SK-N-SH (cell line): ENCODE data around the gene PA2G4. TPM values are rescaled to one million over a fixed set of nuclear protein-coding genes. Genes with fewer than 3 reads are reported as not detected.

Experiments
- CTCF ChIA-PET: fragments of 300-600, 350-600 bp; formaldehyde crosslinking; extraction: SDS; loops from one replicate; lab custom pipeline; 2021; lab: Yijun Ruan, JAX
- POLR2A ChIA-PET: fragments of 350-600 bp; sonication (Branson Sonifier 250); formaldehyde crosslinking; extraction: SDS; loops from one replicate; lab custom pipeline; 2020; ENCODE audit warnings: antibody characterized with exemption, inconsistent platforms; lab: Yijun Ruan, JAX
- DNase-seq: peaks from one replicate; pipeline ENCODE4 v3.0.0; 2012
- H2AFZ ChIP-seq: fragments of 200-600 bp; sonication (generic); 2 replicates; pipeline ENCODE4 v1.8.1; 2016; ENCODE audit warnings: antibody characterized with exemption, mild to moderate bottlenecking, low read depth
- H3F3A ChIP-seq: fragments of 200-600 bp; sonication (generic); replicated peaks from 2 replicates; pipeline ENCODE3; 2016; ENCODE audit warnings: antibody characterized with exemption, mild to moderate bottlenecking; ENCODE audit not compliant: insufficient read depth
- H3K27ac ChIP-seq, 2 experiments: fragments of 200-500 bp in 1 of 2; fragments of 200-600 bp in 1 of 2; sonication (Bioruptor generic) in 1 of 2; sonication (generic), shearing (Covaris generic) in 1 of 2; 2 replicates each; pipeline versions ENCODE4 v1.5.1 to v1.6.1; 2014 to 2016; ENCODE audit warnings: low read depth in 2 of 2, inconsistent platforms in 1 of 2, low read length in 1 of 2, mild to moderate bottlenecking in 1 of 2, mixed read lengths in 1 of 2
- H3K27me3 ChIP-seq: fragments of 200-600 bp; sonication (generic), shearing (Covaris generic); 2 replicates; pipeline ENCODE4 v1.6.1; 2016; ENCODE audit warnings: mixed run types; ENCODE audit not compliant: insufficient read depth
- H3K36me3 ChIP-seq, 2 experiments: fragments of 200-500 bp in 1 of 2; fragments of 200-600 bp in 1 of 2; sonication (Bioruptor generic) in 1 of 2; sonication (generic) in 1 of 2; replicated peaks in 1 of 2; 2 replicates each; pipeline versions ENCODE3 to v1.5.1; 2014 to 2016; ENCODE audit warnings: low read length in 1 of 2, mild to moderate bottlenecking in 1 of 2; ENCODE audit not compliant: insufficient read depth in 2 of 2, control insufficient read depth in 1 of 2
- H3K4me1 ChIP-seq, 2 experiments: fragments of 200-500 bp in 1 of 2; fragments of 200-600 bp in 1 of 2; sonication (Bioruptor generic) in 1 of 2; sonication (generic), shearing (Covaris generic) in 1 of 2; 2 replicates each; pipeline versions ENCODE4 v1.5.1 to v1.6.1; 2014 to 2016; ENCODE audit warnings: low read depth in 1 of 2, low read length in 1 of 2, mixed run types in 1 of 2; ENCODE audit not compliant: insufficient read depth in 2 of 2, control insufficient read depth in 1 of 2
- H3K4me2 ChIP-seq: fragments of 200-600 bp; sonication (generic), shearing (Covaris generic); 2 replicates; pipeline ENCODE4 v1.6.1; 2017; ENCODE audit warnings: mixed run types
- H3K4me3 ChIP-seq, 2 experiments: fragments of 200-500 bp in 1 of 2; fragments of 200-600 bp in 1 of 2; sonication (Bioruptor generic) in 1 of 2; sonication (generic), shearing (Covaris generic) in 1 of 2; 2 replicates each; pipeline versions ENCODE4 v1.5.1 to v1.8.1; 2014 to 2016; ENCODE audit warnings: low read depth in 2 of 2, inconsistent platforms in 1 of 2, low read length in 1 of 2, mild to moderate bottlenecking in 1 of 2, mixed read lengths in 1 of 2, moderate library complexity in 1 of 2
- H3K79me2 ChIP-seq: fragments of 200-600 bp; sonication (generic); 2 replicates; pipeline ENCODE4 v1.8.1; 2017; ENCODE audit warnings: mild to moderate bottlenecking; ENCODE audit not compliant: insufficient read depth
- H3K9ac ChIP-seq: fragments of 200-600 bp; sonication (generic); 2 replicates; pipeline ENCODE4 v1.6.1; 2017; ENCODE audit warnings: mixed run types
- H3K9me2 ChIP-seq: fragments of 200-600 bp; sonication (generic); 2 replicates; pipeline ENCODE4 v1.6.1; 2017; ENCODE audit warnings: mixed run types
- H3K9me3 ChIP-seq: fragments of 200-600 bp; sonication (generic); 2 replicates; pipeline ENCODE4 v1.6.1; 2017; ENCODE audit warnings: mixed run types, mild to moderate bottlenecking, moderate library complexity
- H4K20me1 ChIP-seq: fragments of 200-600 bp; sonication (generic); 2 replicates; pipeline ENCODE4 v1.6.1; 2017; ENCODE audit warnings: mild to moderate bottlenecking, mixed run types; ENCODE audit not compliant: insufficient read depth
- CHD2 ChIP-seq: fragments of 150-350 bp; IDR thresholded peaks from 2 replicates; pipeline ENCODE4 v1.6.1; 2018; ENCODE audit warnings: low read length; ENCODE audit not compliant: partially characterized antibody
- ELF1 ChIP-seq: IDR thresholded peaks from 2 replicates; pipeline ENCODE4 v1.4.0; 2012
- EP300 ChIP-seq, 2 experiments: IDR thresholded peaks; 2 replicates each; pipeline versions ENCODE4 v1.4.0 to v1.6.1; 2012; ENCODE audit warnings: borderline replicate concordance in 1 of 2, low read depth in 1 of 2, low read length in 1 of 2
- EZH2phosphoT487 ChIP-seq: fragments of 200-600 bp; sonication (generic); IDR thresholded peaks from 2 replicates; pipeline ENCODE4 v1.6.1; 2017; ENCODE audit warnings: low read depth, mixed run types, mild to moderate bottlenecking, antibody characterized with exemption, moderate library complexity, borderline replicate concordance
- FOSL2 ChIP-seq: IDR thresholded peaks from 2 replicates; pipeline ENCODE4 v1.4.0; 2012; ENCODE audit warnings: low read depth, mild to moderate bottlenecking, moderate library complexity, borderline replicate concordance
- GABPA ChIP-seq: IDR thresholded peaks from 2 replicates; pipeline ENCODE4 v1.4.0; 2012; ENCODE audit warnings: low read depth, mild to moderate bottlenecking
- IRF3 ChIP-seq: fragments of 150-350 bp; IDR thresholded peaks from 2 replicates; pipeline ENCODE4 v1.6.1; 2016; ENCODE audit warnings: mild to moderate bottlenecking, low read depth, low read length
- NFIC ChIP-seq: IDR thresholded peaks from 2 replicates; pipeline ENCODE4 v1.4.0; 2012; ENCODE audit warnings: borderline replicate concordance
- NRF1 ChIP-seq: IDR thresholded peaks from 2 replicates; pipeline ENCODE4 v1.6.1; 2012; ENCODE audit warnings: low read depth, mild to moderate bottlenecking, low read length
- PBX3 ChIP-seq: IDR thresholded peaks from 2 replicates; pipeline ENCODE4; 2012
- POLR2AphosphoS5 ChIP-seq: IDR thresholded peaks from 2 replicates; pipeline ENCODE4 v1.6.1; 2012; ENCODE audit warnings: low read depth, low read length
- RAD21 ChIP-seq: IDR thresholded peaks from 2 replicates; pipeline ENCODE4 v1.6.1; 2012; ENCODE audit warnings: mild to moderate bottlenecking, low read length
- REST ChIP-seq: IDR thresholded peaks from 2 replicates; pipeline ENCODE4 v1.6.1; 2012; ENCODE audit warnings: mild to moderate bottlenecking, low read depth, low read length, moderate library complexity
- RFX5 ChIP-seq: IDR thresholded peaks from 2 replicates; pipeline ENCODE4 v1.6.1; 2012; ENCODE audit warnings: mild to moderate bottlenecking, improper control_type of control experiment, low read length
- RXRA ChIP-seq: IDR thresholded peaks from 2 replicates; pipeline ENCODE4 v1.4.0; 2012; ENCODE audit warnings: low read depth, mild to moderate bottlenecking, borderline replicate concordance
- SIN3A ChIP-seq: IDR thresholded peaks from 2 replicates; pipeline ENCODE4 v1.6.1; 2012; ENCODE audit warnings: low read depth, mild to moderate bottlenecking, low read length, moderate library complexity, borderline replicate concordance
- TAF1 ChIP-seq: IDR thresholded peaks from 2 replicates; pipeline ENCODE4 v1.6.1; 2012; ENCODE audit warnings: low read depth, mild to moderate bottlenecking, low read length, moderate library complexity, borderline replicate concordance
- USF1 ChIP-seq: IDR thresholded peaks from 2 replicates; pipeline ENCODE4 v1.4.0; 2012; ENCODE audit warnings: low read depth, borderline replicate concordance
- USF2 ChIP-seq: fragments of 150-350 bp; IDR thresholded peaks from 2 replicates; pipeline ENCODE4 v1.6.1; 2017; ENCODE audit warnings: antibody characterized with exemption, low read length, low read depth, borderline replicate concordance
- ZBTB33 ChIP-seq: IDR thresholded peaks from 2 replicates; pipeline ENCODE4 v1.4.0; 2012; ENCODE audit warnings: low read depth, borderline replicate concordance
- WGBS: methylation state at CpG from one replicate; pipeline ENCODE4 v1.1.6; 2017; ENCODE audit warnings: low lambda C conversion rate; 5-methylcytosine and 5-hydroxymethylcytosine counted together
- polyA plus RNA-seq, 3 experiments: library from polyadenylated mRNA; depleted of rRNA; stranded (reverse); fragments of >200 nt; gene quantifications; 2 replicates each; pipeline ENCODE4 v1.2.3, GENCODE V29; 2012
- TF ChIP-seq, protein P1 (sequence below): IDR thresholded peaks from 2 replicates; pipeline ENCODE4 v1.4.0; 2012; ENCODE audit warnings: low read depth

Gene PA2G4
- polyA plus RNA-seq, 1 of the 3 experiments (the other 2 are of a cell fraction) = 207 TPM

DNA sequence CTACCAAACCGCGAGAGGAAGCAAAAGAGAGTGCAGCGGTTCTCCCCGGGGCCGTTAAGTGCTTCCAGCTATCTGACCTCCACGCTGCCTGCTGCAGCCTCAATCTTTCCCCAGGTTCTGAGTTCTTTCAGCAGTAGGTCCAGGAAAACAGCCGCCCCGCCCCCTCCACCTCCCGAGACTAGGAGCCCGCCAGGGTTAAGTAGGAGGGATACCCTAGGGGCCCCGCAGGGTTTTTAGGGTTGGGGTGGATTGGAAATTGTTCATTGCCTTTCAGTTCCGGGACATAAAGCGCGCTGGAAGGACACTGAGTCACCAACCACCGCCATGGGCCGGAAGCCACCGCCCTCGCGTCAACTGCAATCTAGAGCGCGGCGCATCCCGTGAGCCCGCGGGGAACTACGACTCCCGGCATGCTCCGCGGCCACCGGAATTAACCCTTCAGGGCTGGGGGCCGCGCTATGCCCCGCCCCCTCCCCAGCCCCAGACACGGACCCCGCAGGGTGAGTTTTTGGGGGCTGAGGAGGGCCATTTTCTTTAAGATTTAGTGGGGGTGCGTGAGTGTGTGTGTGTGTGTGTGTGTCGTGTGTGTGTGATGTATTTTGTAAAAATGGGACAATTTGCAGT is 47.9 kb downstream of the PA2G4 start, which contains the start of gene MYL6B:
MYL6B (plus strand) TSS at position 456 of the 624 bp plus-strand sequence. CDS start 1,332 bp downstream, outside the sequence.
- Histone ChIP-seq H3K4me2 (peak within 1 kb of the TSS; percentile 95), H3K9me3 (no peaks in the 10 kb centered on the region), H3K27me3 (no peaks in the 10 kb centered on the region), H2AFZ (peak within 1 kb of the TSS; percentile 75), H3K9me2 (no peaks in the 10 kb centered on the region), H3K27ac (peak within 1 kb of the TSS; percentile 85 to 86), H3K4me3 (peak within 1 kb of the TSS; percentile 62 to 87), H4K20me1 (no peaks in the 10 kb centered on the region), H3K79me2 (peaks cover 31% of the 10 kb centered on the region), H3K9ac (peak within 1 kb of the TSS; percentile 82), H3K4me1 (peaks cover 21% of the 10 kb centered on the region in 2 experiments; a peak in 3 of 4 replicates), H3K36me3 (peaks cover 6 to 9% of the 10 kb centered on the region in 2 experiments), H3F3A (peaks cover 23% of the 10 kb centered on the region)
- CTCF ChIA-PET = interaction anchor here (0.7 to 1.6 kb wide), 16 partner anchors 8 to 69 kb away, joined by 3 to 14 read pairs (median 4); partner anchors contain the start of genes ESYT1, RNF41, SMARCC2 and ZC3H10
- DNase-seq = peak; percentile 93
- 1% methylated on average over 27 of the region's 37 CpGs for WGBS
- POLR2A ChIA-PET = interaction anchor here (0.7 to 1.6 kb wide), 6 partner anchors 9 to 47 kb away, joined by 3 to 6 read pairs (median 4); partner anchors contain the start of genes ESYT1 and ZC3H10
- TF ChIP-seq SIN3A (peak; percentile 77), NRF1 (peak; percentile 18; the same call in 1 of the 2 replicates), RXRA (no peak), FOSL2 (peak; percentile 67; the same call in 1 of the 2 replicates), EP300 (IDR thresholded peaks at IDR 0.05; ENCODE audit: borderline replicate concordance in 1 of 2, low read depth in 1 of 2, low read length in 1 of 2) (no peak; a peak in 1 of 4 replicates), POLR2AphosphoS5 (peak; percentile 67), REST (no peak; the same call in 1 of the 2 replicates), GABPA (peak; percentile 83), RFX5 (no peak), ELF1 (peak; percentile 25; the same call in 1 of the 2 replicates), IRF3 (no peak), ZBTB33 (peak; percentile 40; the same call in 1 of the 2 replicates), PBX3 (peak; percentile 31; the same call in 1 of the 2 replicates), RAD21 (no peak), USF2 (no peak), TAF1 (peak; percentile 62; the same call in 1 of the 2 replicates), NFIC (no peak), USF1 (peak; percentile 24; the same call in 1 of the 2 replicates), EZH2phosphoT487 (no peak), CHD2 (peak; percentile 88)
- TF ChIP-seq, protein P1, sequence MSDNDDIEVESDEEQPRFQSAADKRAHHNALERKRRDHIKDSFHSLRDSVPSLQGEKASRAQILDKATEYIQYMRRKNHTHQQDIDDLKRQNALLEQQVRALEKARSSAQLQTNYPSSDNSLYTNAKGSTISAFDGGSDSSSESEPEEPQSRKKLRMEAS = peak; percentile 44; the same call in 1 of the 2 replicates
